ENCODE measurements around the gene PPM1F. TPM values are rescaled to one million over a fixed set of nuclear protein-coding genes. Genes with fewer than 3 reads are reported as not detected.
"Not testable (repeated sequence)": the region's sequence is repeated elsewhere in the genome, so short reads cannot be mapped to it uniquely, and the experiment has no call there.

PPM1F gene
- total RNA-seq, 1 experiment from 2014 or later = 21.1 TPM

GRCh38 chr22:21910367-21910766 lies 42.3 kb downstream of the PPM1F start:
- H3K79me2 ChIP-seq (ENCODE audit: insufficient read depth, low read length); H3K27ac Mint-ChIP-seq; H2BK15ac ChIP-seq (ENCODE audit: low read depth, low read length); H4K91ac ChIP-seq (ENCODE audit: insufficient read length, low read depth, low read length); H3K79me1 ChIP-seq (ENCODE audit: insufficient read depth, low read depth, low read length, poor library complexity, severe bottlenecking); H3K9me3 ChIP-seq (ENCODE audit: control insufficient read depth, low read depth, low read length); H3K9ac ChIP-seq (ENCODE audit: extremely low read depth, insufficient read length, low read length); H2BK12ac ChIP-seq (ENCODE audit: insufficient read length, low read depth, low read length); H3K27me3 ChIP-seq (ENCODE audit: insufficient read depth, low read length); H2BK120ac ChIP-seq (ENCODE audit: low read depth, low read length, poor library complexity, severe bottlenecking); H2AK5ac ChIP-seq (ENCODE audit: insufficient read length, low read length); H3K4me1 ChIP-seq (ENCODE audit: insufficient read depth, low read length); H3T11ph ChIP-seq (ENCODE audit: low read length); H4K5ac ChIP-seq (ENCODE audit: insufficient read length, low read depth, low read length); H2AFZ ChIP-seq (ENCODE audit: low read length); H3K36me3 Mint-ChIP-seq (ENCODE audit: insufficient read depth in 1 of 3, low read depth in 3 of 3); H3K23me2 ChIP-seq (ENCODE audit: insufficient read length, low read depth, low read length, poor library complexity, severe bottlenecking); H4K8ac ChIP-seq (replicated peaks; ENCODE audit: insufficient read length, low read depth, low read length); H3K27ac ChIP-seq (ENCODE audit: insufficient read length, low read depth, low read length); DNase-seq; H3K4ac ChIP-seq (ENCODE audit: low read depth, low read length); H3K4me1 Mint-ChIP-seq; H3K14ac ChIP-seq (ENCODE audit: insufficient read depth, low read length); H4K20me1 ChIP-seq (ENCODE audit: control insufficient read depth, insufficient read depth, insufficient read length); H3K4me2 ChIP-seq (ENCODE audit: insufficient read depth, insufficient read length, low read length); H3K56ac ChIP-seq (ENCODE audit: insufficient read length, low read depth, low read length); H2BK20ac ChIP-seq (ENCODE audit: low read depth, low read length, poor library complexity, severe bottlenecking); H3K9me3 Mint-ChIP-seq; H2BK5ac ChIP-seq (ENCODE audit: insufficient read length, low read length); H3K4me3 Mint-ChIP-seq; H3K18ac ChIP-seq (ENCODE audit: insufficient read length, low read depth, low read length); H3K23ac ChIP-seq (ENCODE audit: insufficient read length, low read depth, low read length): not testable (repeated sequence)
- H3K27me3 Mint-ChIP-seq (ENCODE audit: low read depth) = peaks cover 19% of the 10 kb centered on the region
- no CpG with 5 or more reads among the region's 4 CpGs for WGBS (ENCODE audit: extremely low coverage, insufficient read length, low lambda C conversion rate)

All from H9 (cell line).